Endodermal cell (in vitro differentiated cells): ENCODE measurements around the gene IPP. TPM values are rescaled to one million over a fixed set of nuclear protein-coding genes. Genes with fewer than 3 reads are reported as not detected.
"Not testable (repeated sequence)": the region's sequence is repeated elsewhere in the genome, so short reads cannot be mapped to it uniquely, and the experiment has no call there.

Source experiments
- DNase-seq: peaks from one replicate; pipeline ENCODE4 v3.0.0-alpha.2; 2017
- H3K27ac ChIP-seq: 2 replicates; pipeline ENCODE4 v1.5.1; 2013; ENCODE audit warnings: mild to moderate bottlenecking, low read depth, low read length, moderate library complexity
- H3K27me3 ChIP-seq: 2 replicates; pipeline ENCODE4 v1.6.1; 2013; ENCODE audit warnings: mild to moderate bottlenecking, low read length, moderate library complexity; ENCODE audit not compliant: insufficient read depth, control insufficient read depth, poor library complexity, severe bottlenecking
- H3K36me3 ChIP-seq: 2 replicates; pipeline ENCODE4 v1.7.0; 2013; ENCODE audit warnings: mild to moderate bottlenecking, low read length, moderate library complexity; ENCODE audit not compliant: control insufficient read depth, insufficient read depth
- H3K4me1 ChIP-seq: one replicate; pipeline ENCODE4 v1.7.0; 2013; ENCODE audit warnings: low read length; ENCODE audit not compliant: control insufficient read depth, insufficient read depth
- H3K4me3 ChIP-seq: 2 replicates; pipeline ENCODE4 v1.5.1; 2013; ENCODE audit warnings: mild to moderate bottlenecking, low read length, moderate library complexity
- H3K9ac ChIP-seq: 2 replicates; pipeline ENCODE4 v1.6.1; 2013; ENCODE audit warnings: mild to moderate bottlenecking, low read length, moderate library complexity; ENCODE audit not compliant: poor library complexity, severe bottlenecking; ENCODE audit errors: extremely low read depth
- H3K9me3 ChIP-seq: 2 replicates; pipeline ENCODE4 v1.6.1; 2013; ENCODE audit warnings: mild to moderate bottlenecking, low read length, moderate library complexity; ENCODE audit not compliant: control insufficient read depth
- H3K27ac Mint-ChIP-seq: 2 replicates; pipeline ENCODE4 v1.8.0; 2020; ENCODE audit warnings: mixed read lengths
- H3K27me3 Mint-ChIP-seq: 2 replicates; pipeline ENCODE4 v1.8.0; 2021; ENCODE audit warnings: mild to moderate bottlenecking, mixed read lengths; ENCODE audit not compliant: insufficient read depth
- H3K36me3 Mint-ChIP-seq: 2 replicates; pipeline ENCODE4 v1.8.0; 2020; ENCODE audit warnings: low read depth, mixed read lengths
- H3K4me1 Mint-ChIP-seq: 2 replicates; pipeline ENCODE4 v1.8.0; 2020; ENCODE audit warnings: mixed read lengths
- H3K4me3 Mint-ChIP-seq: 2 replicates; pipeline ENCODE4 v1.8.0; 2020; ENCODE audit warnings: mild to moderate bottlenecking, moderate library complexity, mixed read lengths
- H3K9me3 Mint-ChIP-seq: 2 replicates; pipeline ENCODE4 v1.8.0; 2020; ENCODE audit warnings: mild to moderate bottlenecking, mixed read lengths
- WGBS, 2 experiments: methylation state at CpG; one replicate each; pipeline versions ENCODE4 v1.1.5 to v1.1.7; 2013; ENCODE audit warnings: missing lambda C conversion rate in 2 of 2, mixed read lengths in 1 of 2; ENCODE audit not compliant: insufficient coverage in 1 of 2, insufficient read length in 1 of 2; 5-methylcytosine and 5-hydroxymethylcytosine counted together
- total RNA-seq, 2 donors: library from RNA; stranded (reverse); fragmentation: NEBNext Ultra II Directional in 1 of 2; extraction: Animal tissue kit (Norgen Biotek cat#: 25700) in 1 of 2; gene quantifications; 2 replicates in 1 of 2; 3 replicates in 1 of 2; pipeline ENCODE4 v1.2.1, GENCODE V29; 2021
- TF ChIP-seq, protein P1 (sequence below): fragments of 200-600 bp; sonication (generic); conservative IDR thresholded peaks from 2 replicates; pipeline ENCODE4 v1.5.0; 2021; ENCODE audit warnings: antibody characterized with exemption, mild to moderate bottlenecking

Gene IPP
- total RNA-seq, 2 donors from 2014 or later = 14.9 to 18.6 TPM

GRCh38 chr1:45730780-45731319 is 19.6 kb downstream of the IPP start:
- 71 to 91% methylated on average over 1 of the region's 1 CpG for WGBS, 2 experiments
- no peak overlapping the region for H3K9ac ChIP-seq
- H3K27ac Mint-ChIP-seq = no peak overlapping the region

DNA sequence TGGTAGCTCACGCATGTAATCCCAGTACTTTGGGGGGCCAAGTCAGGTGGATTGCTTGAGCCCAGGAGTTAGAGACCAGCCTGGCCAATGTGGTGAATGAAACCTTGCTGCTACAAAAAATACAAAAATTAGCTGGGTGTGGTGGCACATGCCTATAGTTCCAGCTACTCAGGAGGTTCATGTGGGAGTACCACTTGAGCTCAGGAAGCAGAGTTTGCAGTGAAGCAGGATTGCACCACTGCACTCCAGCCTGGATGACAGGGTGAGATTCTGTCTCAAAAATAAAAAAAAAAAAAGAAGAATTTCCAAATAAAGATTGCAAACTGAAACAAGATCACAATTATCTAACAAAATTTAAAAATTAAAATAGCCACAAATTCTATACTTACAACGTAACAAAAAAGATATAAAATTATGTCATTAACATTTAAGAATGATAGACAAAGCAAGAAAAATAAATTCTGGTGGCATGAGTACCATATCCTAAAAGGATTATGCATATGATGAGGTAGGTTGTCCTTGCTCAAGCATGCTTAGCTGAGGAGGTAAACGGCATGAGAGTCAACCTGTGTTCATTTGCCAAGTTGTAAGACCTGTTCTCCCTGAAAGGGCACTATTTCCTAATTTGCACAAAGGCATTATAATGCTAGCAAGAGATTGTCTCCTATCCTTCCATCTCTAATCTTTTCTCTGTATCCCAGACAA is 20.2 kb downstream of the IPP start:
- no peak overlapping the region for H3K4me3 ChIP-seq
- Mint-ChIP-seq H3K36me3 (peaks cover 12% of the 10 kb centered on the region), H3K4me3 (no peak overlapping the region), H3K27me3 (no peaks in the 10 kb centered on the region), H3K9me3 (peaks cover 3% of the 10 kb centered on the region), H3K27ac (no peak overlapping the region), H3K4me1 (peaks cover 5% of the 10 kb centered on the region)
- no peak overlapping the region for H3K27ac ChIP-seq
- DNase-seq = no peak
- no peak overlapping the region for H3K9ac ChIP-seq
- H3K27me3 ChIP-seq = no peaks in the 10 kb centered on the region
- H3K9me3 ChIP-seq = no peaks in the 10 kb centered on the region
- 65 to 96% methylated on average over 2 of the region's 3 CpGs for WGBS, 2 experiments
- TF ChIP-seq, protein P1, sequence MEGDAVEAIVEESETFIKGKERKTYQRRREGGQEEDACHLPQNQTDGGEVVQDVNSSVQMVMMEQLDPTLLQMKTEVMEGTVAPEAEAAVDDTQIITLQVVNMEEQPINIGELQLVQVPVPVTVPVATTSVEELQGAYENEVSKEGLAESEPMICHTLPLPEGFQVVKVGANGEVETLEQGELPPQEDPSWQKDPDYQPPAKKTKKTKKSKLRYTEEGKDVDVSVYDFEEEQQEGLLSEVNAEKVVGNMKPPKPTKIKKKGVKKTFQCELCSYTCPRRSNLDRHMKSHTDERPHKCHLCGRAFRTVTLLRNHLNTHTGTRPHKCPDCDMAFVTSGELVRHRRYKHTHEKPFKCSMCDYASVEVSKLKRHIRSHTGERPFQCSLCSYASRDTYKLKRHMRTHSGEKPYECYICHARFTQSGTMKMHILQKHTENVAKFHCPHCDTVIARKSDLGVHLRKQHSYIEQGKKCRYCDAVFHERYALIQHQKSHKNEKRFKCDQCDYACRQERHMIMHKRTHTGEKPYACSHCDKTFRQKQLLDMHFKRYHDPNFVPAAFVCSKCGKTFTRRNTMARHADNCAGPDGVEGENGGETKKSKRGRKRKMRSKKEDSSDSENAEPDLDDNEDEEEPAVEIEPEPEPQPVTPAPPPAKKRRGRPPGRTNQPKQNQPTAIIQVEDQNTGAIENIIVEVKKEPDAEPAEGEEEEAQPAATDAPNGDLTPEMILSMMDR = no peak
- no peaks in the 10 kb centered on the region for H3K4me1 ChIP-seq
- peaks cover 6% of the 10 kb centered on the region for H3K36me3 ChIP-seq

More at GRCh38 chr1:45730780-45731319, 19.6 kb downstream of the IPP start:
- Histone ChIP-seq H3K27me3 (no peaks in the 10 kb centered on the region), H3K4me3 (no peak overlapping the region), H3K36me3 (peaks cover 6% of the 10 kb centered on the region), H3K9me3 (no peaks in the 10 kb centered on the region), H3K27ac (no peak overlapping the region), H3K4me1 (no peaks in the 10 kb centered on the region)
- H3K4me1 Mint-ChIP-seq = peaks cover 5% of the 10 kb centered on the region
- peaks cover 3% of the 10 kb centered on the region for H3K9me3 Mint-ChIP-seq
- H3K27me3 Mint-ChIP-seq = no peaks in the 10 kb centered on the region
- DNase-seq = no peak
- peaks cover 12% of the 10 kb centered on the region for H3K36me3 Mint-ChIP-seq
- no peak overlapping the region for H3K4me3 Mint-ChIP-seq
- TF ChIP-seq, protein P1 = no peak

GRCh38 chr1:45726007-45726406 is 24.4 kb downstream of the IPP start:
- peaks cover 13% of the 10 kb centered on the region for H3K36me3 ChIP-seq
- H3K4me3 Mint-ChIP-seq, H3K4me1 ChIP-seq, H3K27ac Mint-ChIP-seq, H3K9me3 Mint-ChIP-seq, H3K27me3 Mint-ChIP-seq, H3K27me3 ChIP-seq, H3K4me3 ChIP-seq, H3K4me1 Mint-ChIP-seq, H3K9ac ChIP-seq, DNase-seq, H3K9me3 ChIP-seq, H3K27ac ChIP-seq: not testable (repeated sequence)
- 94 to 100% methylated on average over 4 to 8 of the region's 9 CpGs for WGBS, 2 experiments
- H3K36me3 Mint-ChIP-seq = peaks cover 17% of the 10 kb centered on the region
